Esophagus (tissue), 2 donors: ENCODE measurements around the gene FBXW11. TPM values are rescaled to one million over a fixed set of nuclear protein-coding genes. Genes with fewer than 3 reads are reported as not detected.

ENCODE experiments used
- H3K27ac ChIP-seq, 2 donors: one replicate each; pipeline ENCODE4 v1.5.1; 2013; ENCODE audit warnings: low read depth in 2 of 2, mild to moderate bottlenecking in 2 of 2, inconsistent platforms in 1 of 2, low read length in 1 of 2, moderate library complexity in 1 of 2
- H3K27me3 ChIP-seq, 2 donors: one replicate each; pipeline ENCODE4 v1.6.1; 2013; ENCODE audit warnings: low read length in 2 of 2, control low read depth in 1 of 2, mild to moderate bottlenecking in 1 of 2; ENCODE audit not compliant: insufficient read depth in 2 of 2, control insufficient read depth in 1 of 2
- H3K36me3 ChIP-seq, 2 donors: one replicate each; pipeline ENCODE4 v1.6.1; 2013; ENCODE audit warnings: low read length in 1 of 2; ENCODE audit not compliant: control insufficient read depth in 2 of 2, insufficient read depth in 2 of 2
- H3K4me1 ChIP-seq, 2 donors: one replicate each; pipeline ENCODE4 v1.6.1; 2013; ENCODE audit warnings: low read length in 1 of 2; ENCODE audit not compliant: control insufficient read depth in 2 of 2, insufficient read depth in 2 of 2
- H3K4me3 ChIP-seq, 2 donors: one replicate each; pipeline ENCODE4 v1.5.1; 2013; ENCODE audit warnings: low read length in 2 of 2, mild to moderate bottlenecking in 2 of 2, low read depth in 1 of 2, moderate library complexity in 1 of 2
- H3K9me3 ChIP-seq, 2 donors: one replicate each; pipeline ENCODE4 v1.6.1; 2013; ENCODE audit warnings: mild to moderate bottlenecking in 2 of 2, low read depth in 1 of 2, low read length in 1 of 2, moderate library complexity in 1 of 2; ENCODE audit not compliant: control insufficient read depth in 2 of 2, insufficient read depth in 1 of 2
- WGBS, 2 donors: extraction: QIAGEN DNeasy Blood & Tissue Kit; methylation state at CpG; one replicate each; pipeline ENCODE4 v1.1.7; 2013; 5-methylcytosine and 5-hydroxymethylcytosine counted together
- polyA plus RNA-seq, 2 donors: library from polyadenylated mRNA; stranded (reverse); fragments of 200-250 nt; gene quantifications; one replicate each; pipeline ENCODE4 v1.2.3, GENCODE V29; 2013
- donor health status: healthy with polysubstance abuse.
- donor health status: Bipolar disorder and iron deficiency.

Gene FBXW11
- polyA plus RNA-seq, 2 donors = 8.9 to 17.4 TPM

- Histone ChIP-seq H3K27ac (no peak overlapping the region), H3K4me3 (no peak overlapping the region), H3K9me3 (peaks cover 0 to 2% of the 10 kb centered on the region in 2 donors), H3K27me3 (no peaks in the 10 kb centered on the region), H3K36me3 (no peaks in the 10 kb centered on the region), H3K4me1 (no peaks in the 10 kb centered on the region)
- 89 to 94% methylated on average over 3 of the region's 3 CpGs for WGBS, 2 donors
Measured at GRCh38 chr5:171939951-171940350, 66.5 kb downstream of the FBXW11 start.

GRCh38 chr5:171938358-171938757 lies 68.1 kb downstream of the FBXW11 start:
- H3K27ac ChIP-seq = no peak overlapping the region
- no peaks in the 10 kb centered on the region for H3K27me3 ChIP-seq
- peaks cover 0 to 5% of the 10 kb centered on the region in 2 donors for H3K9me3 ChIP-seq
- no peaks in the 10 kb centered on the region for H3K4me1 ChIP-seq
- H3K4me3 ChIP-seq = no peak overlapping the region
- no peaks in the 10 kb centered on the region for H3K36me3 ChIP-seq

- Histone ChIP-seq H3K27me3 (no peaks in the 10 kb centered on the region), H3K36me3 (no peaks in the 10 kb centered on the region), H3K4me1 (no peaks in the 10 kb centered on the region), H3K4me3 (no peak overlapping the region), H3K9me3 (peaks cover 0 to 5% of the 10 kb centered on the region in 2 donors), H3K27ac (no peak overlapping the region)
- 94 to 97% methylated on average over 4 of the region's 4 CpGs for WGBS, 2 donors
Measured at GRCh38 chr5:171937351-171937750, 69.1 kb downstream of the FBXW11 start.

GRCh38 chr5:171934586-171934985 lies 71.9 kb downstream of the FBXW11 start:
- no peak overlapping the region for H3K27ac ChIP-seq
- peaks cover 0 to 5% of the 10 kb centered on the region in 2 donors for H3K9me3 ChIP-seq
- WGBS, 2 donors = 97 to 98% methylated on average over 5 of the region's 5 CpGs
- no peak overlapping the region for H3K4me3 ChIP-seq
- no peaks in the 10 kb centered on the region for H3K36me3 ChIP-seq
- H3K27me3 ChIP-seq = no peaks in the 10 kb centered on the region
- no peaks in the 10 kb centered on the region for H3K4me1 ChIP-seq

GRCh38 chr5:171931163-171931562 lies 75.3 kb downstream of the FBXW11 start:
- WGBS, 2 donors = 87 to 92% methylated on average over 2 of the region's 2 CpGs
- Histone ChIP-seq H3K4me1 (no peaks in the 10 kb centered on the region), H3K27me3 (no peaks in the 10 kb centered on the region), H3K36me3 (no peaks in the 10 kb centered on the region), H3K4me3 (no peak overlapping the region), H3K9me3 (peaks cover 0 to 5% of the 10 kb centered on the region in 2 donors), H3K27ac (no peak overlapping the region)

- no peak overlapping the region for H3K4me3 ChIP-seq
- H3K36me3 ChIP-seq = peaks cover 0 to 2% of the 10 kb centered on the region in 2 donors
- no peaks in the 10 kb centered on the region for H3K9me3 ChIP-seq
- H3K27ac ChIP-seq = no peak overlapping the region
- peaks cover 3 to 4% of the 10 kb centered on the region in 2 donors for H3K4me1 ChIP-seq
- WGBS, 2 donors = 90 to 93% methylated on average over 3 of the region's 3 CpGs
- H3K27me3 ChIP-seq = no peaks in the 10 kb centered on the region
Measured at GRCh38 chr5:171927345-171927941, 79.0 kb downstream of the FBXW11 start.

- H3K27me3 ChIP-seq = no peaks in the 10 kb centered on the region
- WGBS, 2 donors = 77 to 83% methylated on average over 8 of the region's 8 CpGs
- peaks cover 0 to 2% of the 10 kb centered on the region in 2 donors for H3K36me3 ChIP-seq
- H3K4me1 ChIP-seq = peaks cover 3 to 4% of the 10 kb centered on the region in 2 donors
- H3K27ac ChIP-seq = no peak overlapping the region
- H3K4me3 ChIP-seq = no peak overlapping the region
- no peaks in the 10 kb centered on the region for H3K9me3 ChIP-seq
Measured at GRCh38 chr5:171926311-171926710, 80.1 kb downstream of the FBXW11 start.

GRCh38 chr5:171924493-171925122 lies 81.8 kb downstream of the FBXW11 start:
- H3K27me3 ChIP-seq = no peaks in the 10 kb centered on the region
- H3K27ac ChIP-seq = no peak overlapping the region
- peaks cover 3 to 4% of the 10 kb centered on the region in 2 donors for H3K4me1 ChIP-seq
- H3K36me3 ChIP-seq = peaks cover 0 to 2% of the 10 kb centered on the region in 2 donors
- H3K9me3 ChIP-seq = no peaks in the 10 kb centered on the region
- WGBS, 2 donors = 94 to 97% methylated on average over 25 of the region's 25 CpGs
- H3K4me3 ChIP-seq = no peak overlapping the region

GRCh38 chr5:171920765-171921391 lies 85.6 kb downstream of the FBXW11 start:
- WGBS, 2 donors = 91 to 94% methylated on average over 6 of the region's 6 CpGs
- H3K4me3 ChIP-seq = no peak overlapping the region
- H3K4me1 ChIP-seq = peaks cover 3 to 4% of the 10 kb centered on the region in 2 donors
- H3K36me3 ChIP-seq = peaks cover 0 to 2% of the 10 kb centered on the region in 2 donors
- H3K27ac ChIP-seq = no peak overlapping the region
- no peaks in the 10 kb centered on the region for H3K9me3 ChIP-seq
- H3K27me3 ChIP-seq = no peaks in the 10 kb centered on the region
